KMS-11 (cell line): ENCODE measurements around the gene NSMCE4A.
"Not testable (repeated sequence)": the region's sequence is repeated elsewhere in the genome, so short reads cannot be mapped to it uniquely, and the experiment has no call there.

Source experiments
- H2AFZ ChIP-seq: fragments of 200-600 bp; sonication (generic); 2 replicates; pipeline ENCODE4 v1.6.1; 2016; ENCODE audit warnings: antibody characterized with exemption, mixed run types, low read depth
- H3K27ac ChIP-seq: fragments of 200-600 bp; sonication (generic); 2 replicates; pipeline ENCODE4 v1.6.1; 2016; ENCODE audit warnings: mild to moderate bottlenecking, mixed run types
- H3K27me3 ChIP-seq: fragments of 200-600 bp; sonication (generic); 2 replicates; pipeline ENCODE4 v1.6.1; 2017; ENCODE audit warnings: mild to moderate bottlenecking, low read depth, mixed run types, moderate library complexity; ENCODE audit not compliant: insufficient read depth
- H3K36me3 ChIP-seq: fragments of 200-600 bp; sonication (generic); 2 replicates; pipeline ENCODE4 v1.6.1; 2017; ENCODE audit warnings: mild to moderate bottlenecking, mixed run types; ENCODE audit not compliant: insufficient read depth
- H3K4me1 ChIP-seq: fragments of 200-600 bp; sonication (generic); 2 replicates; pipeline ENCODE4 v1.6.1; 2016; ENCODE audit warnings: mild to moderate bottlenecking, low read depth, mixed run types; ENCODE audit not compliant: poor library complexity, severe bottlenecking
- H3K4me2 ChIP-seq: fragments of 200-600 bp; sonication (generic); 2 replicates; pipeline ENCODE4 v1.7.0; 2016; ENCODE audit warnings: mild to moderate bottlenecking, mixed run types
- H3K4me3 ChIP-seq: fragments of 200-600 bp; sonication (generic); IDR thresholded peaks from 2 replicates; pipeline ENCODE4 v1.6.1; 2017; ENCODE audit warnings: low read depth, low read length, mixed read lengths; ENCODE audit not compliant: insufficient read depth
- H3K79me2 ChIP-seq: fragments of 200-600 bp; sonication (generic); 2 replicates; pipeline ENCODE4 v1.6.1; 2016; ENCODE audit warnings: low read depth, mixed run types; ENCODE audit not compliant: insufficient read depth
- H3K9ac ChIP-seq: fragments of 200-600 bp; sonication (generic); 2 replicates; pipeline ENCODE4 v1.6.1; 2016; ENCODE audit warnings: mild to moderate bottlenecking, mixed run types
- H4K20me1 ChIP-seq: fragments of 200-600 bp; sonication (generic); 2 replicates; pipeline ENCODE4 v1.6.1; 2016; ENCODE audit warnings: mild to moderate bottlenecking, mixed run types; ENCODE audit not compliant: insufficient read depth
- TF ChIP-seq, protein P1 (sequence below): fragments of 200-600 bp; sonication (generic); conservative IDR thresholded peaks from 2 replicates; pipeline ENCODE4 v1.6.1; 2017; ENCODE audit warnings: low read depth, mild to moderate bottlenecking, antibody characterized with exemption, low read length, moderate library complexity, mixed read lengths

The NSMCE4A gene

GRCh38 chr10:121998462-121998861 is 23.4 kb upstream of the NSMCE4A start:
- Histone ChIP-seq H3K9ac (no peak overlapping the region), H3K4me2 (no peak overlapping the region), H3K4me1 (no peaks in the 10 kb centered on the region), H3K4me3 (no peak overlapping the region), H3K79me2 (no peaks in the 10 kb centered on the region), H3K27ac (no peak overlapping the region), H4K20me1 (no peaks in the 10 kb centered on the region), H2AFZ (no peak overlapping the region), H3K27me3 (no peaks in the 10 kb centered on the region), H3K36me3 (no peaks in the 10 kb centered on the region)
- TF ChIP-seq, protein P1, sequence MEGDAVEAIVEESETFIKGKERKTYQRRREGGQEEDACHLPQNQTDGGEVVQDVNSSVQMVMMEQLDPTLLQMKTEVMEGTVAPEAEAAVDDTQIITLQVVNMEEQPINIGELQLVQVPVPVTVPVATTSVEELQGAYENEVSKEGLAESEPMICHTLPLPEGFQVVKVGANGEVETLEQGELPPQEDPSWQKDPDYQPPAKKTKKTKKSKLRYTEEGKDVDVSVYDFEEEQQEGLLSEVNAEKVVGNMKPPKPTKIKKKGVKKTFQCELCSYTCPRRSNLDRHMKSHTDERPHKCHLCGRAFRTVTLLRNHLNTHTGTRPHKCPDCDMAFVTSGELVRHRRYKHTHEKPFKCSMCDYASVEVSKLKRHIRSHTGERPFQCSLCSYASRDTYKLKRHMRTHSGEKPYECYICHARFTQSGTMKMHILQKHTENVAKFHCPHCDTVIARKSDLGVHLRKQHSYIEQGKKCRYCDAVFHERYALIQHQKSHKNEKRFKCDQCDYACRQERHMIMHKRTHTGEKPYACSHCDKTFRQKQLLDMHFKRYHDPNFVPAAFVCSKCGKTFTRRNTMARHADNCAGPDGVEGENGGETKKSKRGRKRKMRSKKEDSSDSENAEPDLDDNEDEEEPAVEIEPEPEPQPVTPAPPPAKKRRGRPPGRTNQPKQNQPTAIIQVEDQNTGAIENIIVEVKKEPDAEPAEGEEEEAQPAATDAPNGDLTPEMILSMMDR = no peak

- Histone ChIP-seq H3K4me2 (no peak overlapping the region), H3K4me3 (no peak overlapping the region), H3K27ac (no peak overlapping the region), H3K36me3 (no peaks in the 10 kb centered on the region), H4K20me1 (no peaks in the 10 kb centered on the region), H3K9ac (no peak overlapping the region), H3K27me3 (no peaks in the 10 kb centered on the region), H3K79me2 (no peaks in the 10 kb centered on the region), H2AFZ (no peak overlapping the region), H3K4me1 (no peaks in the 10 kb centered on the region)
- TF ChIP-seq, protein P1 = no peak
These were observed 19.5 kb upstream of the NSMCE4A start for GRCh38 chr10:121994429-121994941.

GRCh38 chr10:121991727-121992126 is 16.7 kb upstream of the NSMCE4A start:
- not testable (repeated sequence) for H3K27ac ChIP-seq, H3K36me3 ChIP-seq, H3K4me1 ChIP-seq, H2AFZ ChIP-seq, H4K20me1 ChIP-seq, H3K4me3 ChIP-seq, H3K27me3 ChIP-seq, H3K79me2 ChIP-seq, H3K9ac ChIP-seq, H3K4me2 ChIP-seq

DNA sequence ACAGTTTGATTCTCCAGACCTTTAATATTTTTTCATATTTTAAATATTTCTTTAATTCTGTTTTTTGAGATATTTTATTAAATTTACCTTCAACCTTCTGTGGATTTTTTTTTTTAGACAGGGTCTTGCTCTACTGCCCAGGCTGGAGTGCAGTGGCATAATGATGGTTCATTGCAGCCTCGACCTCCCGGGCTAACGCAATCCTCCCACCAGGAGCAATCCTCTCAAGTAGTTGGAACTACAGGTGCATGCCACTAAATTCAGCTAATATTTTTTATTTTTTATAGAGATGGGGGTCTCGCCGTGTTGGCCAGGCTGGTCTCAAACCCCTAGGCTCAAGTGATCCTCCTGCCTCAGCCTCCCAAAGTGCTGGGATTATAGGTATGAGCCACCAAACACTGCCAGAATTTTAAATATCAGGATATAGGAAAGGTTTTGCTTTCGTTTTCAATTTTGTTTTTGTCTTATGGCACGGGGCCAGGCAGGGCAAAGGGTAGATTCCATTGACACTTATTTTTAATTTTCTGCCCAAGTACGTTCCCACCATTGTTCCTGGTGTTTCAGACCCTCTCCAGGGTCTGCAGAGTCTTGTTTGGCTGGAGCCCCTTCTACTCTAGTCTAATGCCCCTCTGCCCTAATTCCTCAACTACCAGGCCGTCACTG is 15.1 kb upstream of the NSMCE4A start:
- TF ChIP-seq, protein P1 = no peak
- Histone ChIP-seq H4K20me1 (no peaks in the 10 kb centered on the region), H3K4me3 (no peak overlapping the region), H3K9ac (no peak overlapping the region), H3K4me1 (no peaks in the 10 kb centered on the region), H3K36me3 (no peaks in the 10 kb centered on the region), H3K79me2 (no peaks in the 10 kb centered on the region), H2AFZ (no peak overlapping the region), H3K27me3 (no peaks in the 10 kb centered on the region), H3K27ac (no peak overlapping the region), H3K4me2 (no peak overlapping the region)
